Measurements from ENCODE around the gene MRGPRF.
A peak's percentile ranks its signal among the peaks of the same experiment; 100 is the strongest.
"Not testable (repeated sequence)": the region's sequence is repeated elsewhere in the genome, so short reads cannot be mapped to it uniquely, and the experiment has no call there.

The MRGPRF gene

GRCh38 chr11:69002570-69003231 is 10.3 kb downstream of the MRGPRF start:
- peak in 1 of 4 experiments; percentile 56 for DNase-seq

GRCh38 chr11:69002110-69002569 is 10.9 kb downstream of the MRGPRF start:
- DNase-seq, result peak; percentile 44 to 76 (median 65)

DNA sequence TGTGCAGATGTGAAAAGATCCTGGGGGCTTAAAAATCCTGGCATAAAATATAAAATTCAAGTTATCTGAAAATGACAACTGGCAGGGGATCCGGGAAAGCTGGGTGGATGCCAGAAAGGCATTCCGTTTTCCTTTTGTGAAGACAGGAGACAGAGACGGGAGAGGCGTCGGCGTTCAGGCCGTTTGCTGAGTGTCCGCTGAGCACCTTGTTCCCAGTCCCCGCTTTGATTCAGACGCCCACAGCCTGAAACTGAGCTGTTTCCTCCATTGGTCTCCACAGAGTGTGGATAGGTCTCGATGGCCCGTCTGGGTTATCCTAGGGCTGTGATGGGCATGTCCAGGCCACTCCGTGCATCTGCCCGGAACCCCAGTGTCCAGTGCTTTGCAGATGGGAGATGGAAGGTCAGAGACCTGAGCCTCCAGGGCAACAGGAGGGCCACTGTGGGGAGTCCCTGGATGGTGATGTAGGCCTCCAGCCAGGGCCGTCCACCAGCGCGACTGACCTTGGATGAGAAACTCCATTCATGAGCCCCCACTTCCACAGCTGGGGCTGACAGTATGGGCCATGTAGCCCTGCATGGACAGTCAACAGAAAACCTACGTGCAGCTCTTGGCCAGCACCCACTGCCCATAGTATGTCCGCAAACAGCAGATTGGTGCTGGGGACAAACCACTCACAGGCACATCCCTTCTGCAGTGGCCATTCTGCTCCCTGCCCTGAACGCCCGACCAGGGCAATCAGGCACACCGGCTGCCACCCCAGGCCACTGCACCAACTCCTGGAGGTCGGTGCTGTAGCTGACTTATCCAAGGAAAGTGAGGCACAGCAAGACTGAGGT is 11.6 kb downstream of the MRGPRF start:
- DNase-seq, result no peak

DNA sequence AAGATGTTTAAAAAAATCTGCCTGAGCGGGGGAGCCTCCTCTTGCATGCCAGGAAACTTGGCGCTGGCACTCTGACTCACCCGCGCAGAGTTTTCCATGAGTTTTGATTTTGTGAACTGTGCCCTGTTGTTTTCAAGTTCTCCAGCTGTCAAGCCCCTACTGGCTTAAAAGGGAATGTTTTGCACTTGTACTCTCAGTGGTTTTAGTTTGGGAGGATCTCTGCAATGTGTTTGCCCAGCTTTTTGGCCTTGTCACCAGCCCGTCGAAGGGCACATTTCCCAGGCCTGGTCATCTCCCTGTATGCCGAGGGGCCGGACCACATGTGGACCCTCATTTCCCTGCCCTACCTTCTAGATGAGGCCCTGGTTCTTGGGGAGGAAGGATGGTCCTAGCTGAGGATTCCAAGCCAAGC is 12.2 kb downstream of the MRGPRF start:
- DNase-seq, result peak in 3 of 4 experiments; percentile 35 to 39 (median 36)

DNA sequence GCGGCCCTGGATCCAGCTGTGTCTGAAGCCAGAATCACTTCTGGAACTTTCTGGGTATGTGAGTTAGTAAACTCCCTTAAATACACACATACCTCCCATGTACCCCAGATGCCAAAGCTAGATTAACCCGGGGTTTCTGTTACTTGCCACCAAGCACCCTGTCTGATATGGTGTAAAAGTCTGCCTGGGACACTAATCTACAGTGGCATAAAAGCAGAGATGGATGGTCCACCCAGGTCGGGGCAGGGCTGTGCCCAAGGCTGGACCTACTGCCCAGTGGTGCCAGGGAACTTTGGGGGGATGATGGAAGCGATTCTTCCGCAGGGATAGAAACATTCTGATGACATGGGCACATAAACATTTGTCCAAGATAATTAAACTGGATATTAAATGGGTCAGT is 12.7 kb downstream of the MRGPRF start:
- DNase-seq, result no peak

DNA sequence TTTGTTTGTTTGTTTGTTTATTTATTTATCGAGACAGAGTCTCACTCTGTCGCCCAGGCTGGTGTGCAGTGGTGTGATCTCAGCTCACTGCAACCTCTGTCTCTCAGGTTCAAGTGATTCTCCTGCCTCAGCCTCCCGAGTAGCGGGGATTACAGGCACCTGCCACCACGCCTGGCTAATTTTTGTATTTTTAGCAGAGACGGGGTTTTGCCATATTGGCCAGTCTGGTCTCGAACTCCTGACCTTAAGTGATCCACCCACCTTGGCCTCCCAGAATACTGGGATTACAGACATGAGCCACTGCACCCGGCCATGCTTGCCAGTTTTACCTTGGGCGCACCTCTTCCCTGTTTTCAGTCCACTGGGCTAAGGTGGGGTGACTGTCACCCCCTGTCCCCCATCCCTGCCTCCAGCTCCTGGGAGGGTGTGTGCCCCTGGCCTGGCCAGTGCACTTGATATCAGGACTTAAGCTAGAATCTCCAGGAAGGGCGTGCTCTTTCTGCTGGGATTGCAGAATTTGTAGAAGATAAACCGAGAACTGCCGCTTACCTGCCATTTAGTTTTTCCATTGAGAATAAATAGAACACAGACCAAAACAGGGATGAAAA is 13.2 kb downstream of the MRGPRF start:
- not testable (repeated sequence) for DNase-seq

DNA sequence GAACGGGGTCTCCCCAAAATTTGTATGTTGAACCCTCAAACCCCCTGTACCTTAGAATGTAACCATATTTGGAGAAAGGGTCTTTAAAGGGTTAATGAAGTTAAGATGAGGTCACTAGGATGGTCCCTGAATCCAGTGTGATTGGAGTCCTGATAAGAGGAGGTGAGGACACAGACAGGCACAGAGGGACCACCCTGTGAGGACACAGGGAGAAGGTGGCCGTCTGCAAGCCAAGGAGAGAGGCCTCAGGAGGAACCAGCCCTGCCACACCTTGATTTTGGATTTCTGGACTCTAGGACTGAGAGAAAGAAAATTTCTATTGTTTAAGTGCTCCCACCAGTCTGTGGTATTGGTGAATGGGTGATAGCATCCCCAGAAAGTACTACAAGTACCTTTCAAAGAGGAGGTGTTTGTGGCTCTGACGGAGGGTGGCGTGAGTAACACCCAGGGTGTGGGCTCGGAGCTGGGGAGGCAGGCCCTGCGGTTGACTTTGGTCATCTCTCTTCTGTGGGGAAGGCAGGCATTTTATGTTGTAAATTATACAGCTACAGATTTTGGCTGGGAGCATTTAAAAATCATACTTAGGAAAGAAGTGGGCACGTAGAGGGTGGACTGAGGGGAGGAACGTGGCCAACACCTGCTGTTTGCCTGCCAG is 13.8 kb downstream of the MRGPRF start:
- no peak for DNase-seq

- DNase-seq, result no peak
These were observed 14.6 kb downstream of the MRGPRF start for GRCh38 chr11:68998390-68998911.

DNA sequence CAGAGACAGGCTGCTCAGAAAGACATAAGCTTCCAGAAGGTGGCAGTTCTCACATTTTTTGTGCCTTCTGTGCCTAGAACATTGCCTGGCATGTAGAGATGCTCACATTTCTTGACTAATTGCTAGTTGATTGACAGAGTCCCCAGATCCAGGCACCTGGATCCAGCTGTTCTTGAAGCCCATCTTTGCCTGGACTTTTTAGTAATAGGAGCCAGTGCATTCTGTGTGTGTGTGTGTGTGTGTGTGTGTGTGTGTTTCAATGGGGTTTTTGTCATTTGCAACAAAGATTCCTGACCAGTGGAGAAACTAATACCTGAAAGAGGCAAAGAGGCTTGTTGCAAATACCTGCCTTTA is 15.1 kb downstream of the MRGPRF start:
- DNase-seq, result no peak

DNA sequence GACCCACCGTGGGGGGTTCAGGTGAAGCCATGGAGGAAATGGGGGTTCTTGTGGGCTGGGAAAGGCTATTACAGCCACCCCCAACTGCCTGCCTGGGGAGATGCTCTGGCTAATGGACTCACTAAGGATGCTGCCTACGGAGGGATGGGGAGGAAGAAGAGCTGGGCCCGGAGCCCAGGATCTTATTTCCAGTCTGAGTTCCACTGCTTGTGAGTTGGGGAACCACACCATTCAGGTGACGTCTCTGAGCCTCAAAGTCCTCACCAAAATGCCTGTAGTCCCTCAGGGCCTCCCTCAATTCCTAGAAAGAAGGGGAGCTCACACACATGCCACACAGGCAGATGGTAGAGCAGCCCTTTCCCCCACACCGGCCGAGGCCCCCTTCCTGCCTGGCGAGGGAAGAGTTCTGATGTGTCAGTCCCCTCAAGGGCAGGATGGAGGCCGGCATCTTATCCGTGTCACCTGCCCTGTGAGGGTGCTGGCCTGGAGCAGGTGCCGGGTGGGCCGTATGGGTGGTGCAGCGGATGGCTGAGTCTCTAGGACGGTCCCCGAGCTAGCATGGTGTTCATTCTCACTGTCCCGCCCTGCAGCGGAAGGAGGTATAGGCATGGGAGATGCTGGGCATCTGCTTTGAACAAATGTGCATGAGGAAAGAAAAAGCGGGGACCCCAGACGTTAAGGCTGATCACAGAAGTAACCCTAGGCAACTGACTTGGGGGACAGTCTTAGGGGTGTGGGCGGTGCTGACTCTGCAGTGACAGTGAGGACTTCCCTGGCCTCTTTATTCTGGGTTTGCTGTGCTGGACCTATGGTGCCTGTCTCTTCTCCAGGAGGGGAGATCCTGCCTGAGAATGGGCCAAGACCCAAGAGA is 15.7 kb downstream of the MRGPRF start:
- DNase-seq, result no peak

- DNase-seq, result no peak
These were observed 16.5 kb downstream of the MRGPRF start for GRCh38 chr11:68996376-68997123.

DNA sequence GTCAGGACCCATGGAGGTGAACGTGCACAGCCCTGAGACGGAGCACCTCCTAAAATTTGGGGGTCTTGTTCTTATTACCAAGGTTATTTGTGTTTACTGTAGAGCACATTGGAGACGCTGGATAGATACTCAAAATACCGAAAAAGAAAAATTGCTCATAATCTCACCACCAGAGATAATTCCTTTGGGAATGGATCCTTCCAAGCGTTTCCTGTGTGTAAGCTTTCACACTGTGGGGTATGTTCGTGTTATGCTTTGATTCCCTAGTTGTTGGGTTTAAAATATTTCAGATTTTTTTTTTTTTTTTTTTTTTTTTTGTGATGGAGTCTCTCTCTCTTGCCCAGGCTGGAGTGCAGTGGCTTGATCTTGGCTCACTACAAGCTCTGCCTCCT is 18.2 kb downstream of the MRGPRF start:
- DNase-seq, result no peak

GRCh38 chr11:68994161-68994893 is 18.7 kb downstream of the MRGPRF start:
- no peak for DNase-seq

DNA sequence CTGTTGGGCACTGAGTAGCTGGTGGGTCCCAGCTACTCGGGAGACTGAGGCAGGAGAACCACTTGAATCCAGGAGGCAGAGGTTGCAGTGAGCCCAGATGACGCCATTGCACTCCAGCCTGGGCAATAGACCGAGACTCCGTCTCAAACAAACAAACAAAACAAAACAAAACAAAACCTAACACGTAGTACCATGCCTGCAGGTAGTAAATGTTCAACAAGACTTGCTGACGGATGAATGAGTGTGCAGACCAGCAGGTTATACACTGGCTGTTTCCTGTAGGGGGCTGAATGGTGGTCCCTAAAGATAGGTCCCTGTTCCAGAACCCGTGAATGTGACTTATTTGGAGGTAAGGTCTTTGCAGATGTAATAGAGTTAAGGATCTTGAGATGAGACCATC is 19.5 kb downstream of the MRGPRF start:
- no peak for DNase-seq

GRCh38 chr11:68992743-68993255 is 20.2 kb downstream of the MRGPRF start:
- DNase-seq, result no peak

DNA sequence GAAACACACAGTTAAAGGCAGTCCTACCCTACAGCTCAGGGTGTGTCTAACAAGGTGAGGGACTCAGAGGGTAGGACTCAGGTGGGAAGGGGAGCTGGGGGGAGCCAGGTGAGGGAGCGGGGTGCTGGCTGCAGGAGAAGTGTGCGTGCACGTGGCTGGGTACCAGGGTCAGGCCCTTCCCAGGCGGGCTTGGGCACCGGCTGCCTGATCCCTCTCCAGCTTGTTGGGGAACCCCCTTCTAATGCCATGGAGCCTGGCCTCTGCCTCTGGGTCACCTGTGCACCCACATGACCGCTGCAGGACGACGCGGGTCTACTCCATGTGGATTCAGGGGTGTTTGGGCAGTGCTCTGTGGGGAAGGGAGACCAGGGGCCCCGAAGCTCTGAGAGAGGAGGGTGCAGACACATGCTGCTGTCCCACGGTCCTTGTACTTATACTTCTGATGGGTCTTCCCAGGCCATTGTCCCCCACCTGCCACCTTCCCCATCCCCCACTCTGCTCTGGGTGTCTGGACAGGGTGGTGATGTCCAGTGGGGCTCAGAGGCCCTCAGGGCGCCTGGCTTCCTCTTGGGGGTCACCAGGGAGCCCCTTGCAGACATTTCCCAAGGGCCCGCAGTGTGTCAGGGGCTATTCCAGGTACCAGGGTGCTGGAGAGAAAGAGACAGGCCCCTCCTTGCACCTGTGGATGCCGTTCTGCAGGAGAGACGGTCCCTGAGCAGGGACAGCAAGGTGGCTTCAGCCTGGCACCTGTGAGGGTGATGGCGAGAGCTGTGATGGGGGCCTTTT is 21.9 kb downstream of the MRGPRF start:
- no peak for DNase-seq

GRCh38 chr11:68989936-68990606 is 23.0 kb downstream of the MRGPRF start:
- no peak for DNase-seq

DNA sequence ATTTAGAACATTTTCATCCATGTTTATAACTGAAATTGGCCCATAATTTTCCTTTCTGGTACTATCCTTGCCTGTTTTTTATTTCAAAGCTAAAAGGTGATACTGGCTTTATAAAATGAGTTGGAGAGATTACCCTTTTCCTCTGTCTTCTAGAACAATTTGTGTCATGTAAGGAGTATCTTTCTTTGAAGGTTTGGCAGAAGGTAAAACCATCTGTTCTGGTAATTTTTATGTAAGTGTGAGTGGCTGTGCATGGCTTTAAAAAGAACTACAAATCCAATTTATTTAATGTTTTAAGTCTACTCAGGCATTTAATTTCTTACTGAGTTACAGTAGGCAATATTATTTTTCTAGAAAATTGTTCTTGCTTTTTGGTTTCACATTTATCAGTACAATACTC is 24.6 kb downstream of the MRGPRF start:
- DNase-seq, result no peak

DNA sequence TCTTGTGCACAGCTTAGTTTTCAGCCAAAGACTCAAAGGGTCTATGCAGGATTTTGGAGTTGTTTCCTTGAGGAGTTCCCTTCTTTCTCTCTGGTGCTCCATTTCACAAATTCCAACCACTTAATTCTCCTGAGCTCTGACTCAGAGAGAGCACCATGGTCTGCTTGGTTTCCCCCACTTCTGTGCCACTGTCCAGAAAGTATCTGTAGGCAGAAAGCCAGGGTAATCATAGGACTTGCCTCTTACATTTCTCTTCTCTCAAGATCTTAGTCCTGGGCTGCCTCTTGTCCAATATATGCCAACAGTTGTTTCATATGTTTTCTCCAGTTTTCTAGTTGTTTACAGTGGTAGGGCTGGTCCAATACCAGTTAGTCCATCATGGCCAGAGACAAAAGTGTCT is 25.8 kb downstream of the MRGPRF start:
- DNase-seq, result no peak

Measured in suppressor macrophage (primary cell).